Retina (tissue), 1 donor: ENCODE measurements around the gene COPS3.
A peak's percentile ranks its signal among the peaks of the same experiment; 100 is the strongest.

Experiments
- DNase-seq: peaks from one replicate; pipeline ENCODE4 v3.0.0-alpha.2; 2016

Gene COPS3

DNA sequence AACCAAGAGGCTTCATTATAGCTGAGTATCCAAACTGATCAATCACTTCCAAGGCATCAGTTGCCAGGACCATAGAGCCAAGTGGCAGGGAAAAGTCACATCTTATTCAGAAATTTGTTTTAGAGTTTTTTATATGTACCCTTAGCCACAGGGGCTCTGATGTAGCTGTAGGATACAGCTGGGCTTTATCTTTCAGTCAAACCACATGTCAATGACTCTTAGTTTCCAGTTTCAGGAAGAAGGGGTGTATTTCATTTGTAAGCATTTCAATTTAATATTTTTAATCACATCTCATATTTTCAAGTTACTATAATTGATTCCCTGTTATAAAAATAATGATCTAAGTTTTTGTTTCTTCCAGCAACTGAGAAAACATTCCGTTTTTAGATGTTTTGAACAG lies 41.2 kb downstream of the COPS3 start:
- no peak for DNase-seq

- peak; percentile 99 for DNase-seq
These were observed 43.8 kb downstream of the COPS3 start, which contains the start of gene FLCN for GRCh38 chr17:17237026-17237799. Gene FLCN, minus strand, starts transcription at chr17:17237168. Its CDS starts 9,031 bp downstream, at chr17:17228137.

- no peak for DNase-seq
These were observed 44.6 kb downstream of the COPS3 start for GRCh38 chr17:17236295-17237025.

DNA sequence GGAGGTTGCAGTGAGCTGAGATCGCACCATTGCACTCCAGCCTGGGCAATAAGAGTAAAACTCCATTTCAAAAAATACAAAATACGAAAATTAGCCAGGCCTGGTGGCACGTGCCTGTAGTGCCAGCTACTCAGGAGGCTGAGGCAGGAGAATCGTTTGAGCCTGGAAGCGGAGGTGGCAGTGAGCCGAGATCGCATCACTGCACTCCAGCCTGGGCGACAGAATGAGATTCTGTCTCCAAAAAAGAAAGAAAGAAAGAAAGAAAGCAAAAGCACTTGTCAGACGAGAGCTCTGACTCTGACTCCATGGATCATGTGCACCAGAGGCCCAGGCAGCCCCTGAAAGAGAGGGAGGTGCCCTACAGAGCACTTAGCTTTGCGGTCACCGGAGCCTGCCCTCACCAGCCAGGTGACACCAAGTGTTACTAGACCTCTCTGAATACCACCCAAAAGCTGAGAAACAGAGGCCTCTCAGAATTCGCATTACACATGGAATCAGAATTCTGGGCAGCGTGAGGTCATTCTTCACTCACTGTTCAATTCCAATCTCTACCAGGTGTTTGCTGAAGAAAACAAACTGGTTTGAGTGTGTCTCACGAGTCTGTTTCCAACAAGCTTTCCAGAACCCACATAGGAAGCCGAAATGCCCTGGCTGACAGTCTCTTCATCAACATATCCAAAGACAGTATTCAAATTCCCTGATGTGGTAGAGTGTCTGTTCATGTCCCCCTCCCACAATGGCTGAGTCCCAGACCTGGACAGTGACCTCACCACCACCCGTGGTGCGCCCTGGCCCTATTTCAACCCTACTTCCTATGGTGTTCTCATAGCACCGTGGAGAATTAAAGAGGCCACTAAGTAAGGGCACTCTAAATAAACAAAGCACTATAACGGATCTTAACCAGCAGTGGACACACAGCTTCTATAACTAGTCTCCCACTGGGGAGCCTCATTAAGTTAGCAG lies 45.6 kb downstream of the COPS3 start:
- DNase-seq = peak; percentile 18

GRCh38 chr17:17232303-17232621 lies 48.8 kb downstream of the COPS3 start:
- DNase-seq = no peak

GRCh38 chr17:17231621-17232302 lies 49.3 kb downstream of the COPS3 start:
- no peak for DNase-seq

DNA sequence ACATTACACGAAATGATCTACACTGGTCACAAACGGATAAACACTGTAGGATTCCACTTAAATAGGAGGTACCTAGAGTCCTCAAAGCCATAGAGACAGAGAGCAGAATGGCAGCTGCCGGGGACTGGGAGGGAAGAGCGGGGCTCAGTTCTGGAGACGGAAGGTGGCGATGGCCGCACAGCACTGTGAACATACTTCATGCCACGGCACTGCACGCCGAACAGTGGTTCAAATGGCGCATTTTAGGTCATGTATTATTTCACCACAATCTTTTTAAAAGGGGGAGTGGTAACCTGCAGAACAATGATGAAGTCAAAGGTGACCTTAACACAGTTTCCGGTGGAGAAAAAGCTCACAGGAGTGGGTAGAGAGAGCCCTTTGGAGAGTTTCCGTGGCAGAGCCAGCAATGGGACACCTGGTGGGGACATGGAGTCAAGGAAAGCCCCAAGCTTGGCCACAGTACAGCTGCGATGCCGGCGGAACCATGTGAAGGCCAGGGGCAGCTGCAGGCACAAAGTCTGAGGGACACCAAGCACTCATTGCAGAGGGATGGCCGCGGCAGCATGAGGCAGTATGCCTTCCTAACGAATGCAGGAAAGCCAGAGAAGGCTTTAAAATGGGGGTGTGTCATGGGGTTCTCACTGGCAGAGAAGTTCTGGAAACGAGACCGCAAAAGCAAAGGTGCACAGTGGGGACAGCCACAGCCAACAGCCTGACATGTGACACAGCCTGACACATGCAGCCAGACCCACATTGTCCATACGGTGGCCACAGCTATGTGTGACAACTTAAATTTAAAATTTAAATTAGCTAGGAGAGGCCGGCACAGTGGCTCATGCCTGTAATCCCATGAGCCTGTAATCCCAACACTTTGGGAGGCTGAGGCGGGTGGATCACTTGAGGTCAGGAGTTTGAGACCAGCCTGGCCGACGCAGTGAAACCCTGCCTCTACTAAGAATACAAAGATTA lies 51.3 kb downstream of the COPS3 start:
- no peak for DNase-seq

- DNase-seq = no peak
These were observed 52.3 kb downstream of the COPS3 start for GRCh38 chr17:17228521-17229279.

- DNase-seq = no peak
These were observed 53.2 kb downstream of the COPS3 start for GRCh38 chr17:17227608-17228520.

DNA sequence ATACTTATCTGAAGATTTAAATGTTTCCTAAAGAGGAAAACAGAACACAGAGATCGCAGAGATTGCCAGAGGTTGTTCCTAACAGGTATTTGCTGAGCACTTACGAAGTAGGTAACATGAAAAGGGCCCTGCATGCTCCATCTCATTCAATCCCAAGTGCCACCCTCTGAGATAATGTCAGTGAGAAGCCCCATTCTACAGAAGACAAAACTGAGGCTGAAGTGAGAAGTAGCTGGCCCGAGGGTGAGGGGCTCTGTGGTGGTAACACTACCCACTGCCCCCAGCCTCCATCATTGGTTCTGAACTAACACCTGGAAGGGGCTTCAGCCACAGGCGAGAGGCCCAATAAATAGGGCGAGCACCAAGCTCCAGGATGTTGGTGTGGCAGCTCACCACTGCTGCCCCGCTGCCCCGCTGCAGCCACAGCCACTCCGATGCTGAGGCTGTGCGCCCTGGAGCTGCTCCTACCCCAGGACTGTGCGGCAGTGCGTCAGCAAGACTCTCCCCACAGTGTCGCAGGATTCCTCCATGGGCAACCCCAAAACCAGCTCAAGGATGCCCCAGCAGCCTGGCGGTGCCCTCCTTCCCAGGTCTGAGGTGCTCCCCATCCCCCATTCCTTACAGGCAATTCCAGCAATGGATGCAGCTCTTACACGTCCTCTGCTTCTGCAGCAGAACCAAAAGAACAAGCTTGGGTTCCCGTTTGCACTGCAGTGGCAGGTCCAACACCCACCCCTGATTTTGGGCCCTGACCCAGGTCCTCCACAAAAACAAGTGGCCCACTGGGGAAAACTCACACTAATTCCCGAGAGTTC lies 54.4 kb downstream of the COPS3 start:
- no peak for DNase-seq

DNA sequence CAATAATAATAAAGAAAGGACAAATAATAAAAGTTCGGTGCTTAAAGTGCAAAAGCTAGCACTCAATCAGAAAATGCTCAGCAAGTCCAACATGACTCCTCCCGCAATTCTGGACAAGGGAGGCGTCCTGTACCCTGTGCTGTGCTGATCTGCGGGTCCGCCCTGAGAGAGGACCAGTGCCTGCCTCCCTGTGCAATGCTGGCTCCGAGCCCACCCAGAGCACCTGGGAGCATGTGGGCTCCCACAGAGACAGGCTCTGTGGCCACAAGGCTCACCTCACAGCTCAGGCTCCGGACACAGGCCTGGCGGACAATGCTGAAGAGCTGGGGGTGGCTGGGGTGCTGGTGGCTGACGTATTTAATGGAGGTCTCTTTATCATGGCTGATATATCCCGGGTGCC lies 55.1 kb downstream of the COPS3 start:
- DNase-seq = no peak

DNA sequence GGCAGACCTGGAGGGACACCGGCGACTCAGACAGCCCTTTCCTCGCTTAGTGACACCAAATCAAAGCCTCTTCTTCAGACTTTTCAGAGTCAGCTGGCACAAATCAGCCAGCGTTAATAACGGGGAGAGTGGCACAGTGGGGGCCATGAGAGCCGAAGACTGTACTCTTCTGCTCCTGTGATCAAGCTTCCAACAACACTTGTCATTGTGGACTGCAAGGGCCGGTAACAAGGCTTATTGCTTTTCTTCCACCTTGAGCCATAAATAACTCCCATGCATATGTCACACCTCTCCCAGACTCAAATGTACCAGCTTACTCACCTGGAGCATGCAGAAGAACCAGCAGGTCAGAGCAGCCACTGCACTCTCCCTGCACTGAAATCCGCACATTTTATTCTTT lies 56.9 kb downstream of the COPS3 start:
- DNase-seq = no peak

DNA sequence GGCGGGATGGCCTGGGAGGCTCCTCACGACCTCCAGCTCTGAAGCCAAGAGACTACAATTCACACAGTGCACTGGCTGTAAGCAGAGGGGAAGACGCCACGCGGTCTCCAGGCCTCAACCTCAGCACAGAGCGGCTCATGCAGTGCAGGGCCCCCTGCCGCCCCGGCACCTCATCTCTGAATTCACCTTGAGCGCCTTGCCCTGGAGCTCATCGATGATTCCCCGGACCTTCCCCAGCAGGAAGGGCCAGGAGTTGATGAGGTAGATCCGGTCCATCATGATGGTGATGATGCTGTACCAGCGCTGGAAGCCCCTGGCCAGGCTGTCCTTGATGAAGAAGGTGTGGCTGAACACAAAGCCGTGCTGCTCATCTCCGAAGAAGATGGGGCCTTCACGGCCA lies 57.3 kb downstream of the COPS3 start:
- peak; percentile 19 for DNase-seq

DNA sequence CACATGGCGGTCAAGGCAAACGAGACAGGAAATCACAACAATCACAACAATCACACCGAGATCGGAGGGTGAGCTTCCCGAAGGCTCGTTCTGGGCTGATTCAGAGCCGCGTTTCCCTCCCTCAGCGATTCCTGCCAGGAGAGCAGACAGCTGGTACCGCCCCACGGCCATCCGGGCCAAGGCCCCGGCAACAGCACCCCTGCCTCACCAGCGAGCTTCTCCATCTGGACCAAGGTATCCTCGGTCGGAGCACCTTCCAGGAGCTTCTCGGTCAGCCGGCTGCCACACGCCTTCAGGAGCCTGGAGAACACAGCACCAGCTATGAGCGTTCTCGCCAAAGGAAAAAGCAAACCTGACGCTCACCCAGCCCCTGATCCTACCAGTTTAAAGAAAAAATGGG lies 59.7 kb downstream of the COPS3 start:
- DNase-seq = no peak

DNA sequence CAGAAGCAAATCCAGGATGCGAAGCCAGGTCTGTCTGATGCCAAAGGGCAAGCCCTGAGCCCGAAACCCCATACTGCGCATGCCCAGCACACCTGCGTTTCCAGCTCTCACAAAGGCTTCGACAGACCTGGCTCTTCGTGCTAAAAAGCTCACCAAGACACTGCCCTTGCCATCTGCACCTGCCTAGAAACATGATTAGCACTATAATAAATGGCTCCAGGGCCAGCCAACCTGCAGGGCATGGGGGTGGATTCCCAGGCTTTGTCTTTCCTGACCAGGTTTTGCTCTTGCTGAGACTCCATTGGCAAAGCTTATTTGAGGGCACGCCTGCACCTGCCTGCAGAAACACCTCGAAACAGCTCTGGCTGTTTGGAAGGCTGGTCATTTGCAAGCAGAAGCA lies 60.5 kb downstream of the COPS3 start:
- DNase-seq = no peak

DNA sequence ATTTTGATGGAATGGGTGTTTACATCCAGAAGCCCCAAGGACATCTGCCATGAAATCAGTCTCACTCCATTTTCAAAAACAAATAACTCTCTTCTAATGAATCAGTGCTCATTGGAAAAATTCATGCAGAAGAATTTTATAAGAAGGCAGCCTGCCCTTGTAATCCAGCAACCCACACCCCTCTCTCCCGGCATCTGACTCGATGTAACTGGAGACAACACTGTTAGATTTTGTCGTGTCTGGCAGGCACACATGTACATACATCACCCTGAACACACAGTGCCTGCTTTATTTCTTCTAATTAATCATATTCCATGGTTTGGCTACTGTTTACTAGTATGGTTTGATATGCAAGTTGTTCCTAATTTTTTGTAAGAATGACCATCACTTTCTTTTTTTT lies 63.1 kb downstream of the COPS3 start:
- no peak for DNase-seq

GRCh38 chr17:17216776-17217175 lies 64.3 kb downstream of the COPS3 start:
- DNase-seq = no peak

- no peak for DNase-seq
These were observed 64.8 kb downstream of the COPS3 start for GRCh38 chr17:17216236-17216635.

GRCh38 chr17:17215575-17215974 lies 65.5 kb downstream of the COPS3 start:
- DNase-seq = no peak
